ENCODE results near the gene RPL7L1.

The RPL7L1 gene

DNA sequence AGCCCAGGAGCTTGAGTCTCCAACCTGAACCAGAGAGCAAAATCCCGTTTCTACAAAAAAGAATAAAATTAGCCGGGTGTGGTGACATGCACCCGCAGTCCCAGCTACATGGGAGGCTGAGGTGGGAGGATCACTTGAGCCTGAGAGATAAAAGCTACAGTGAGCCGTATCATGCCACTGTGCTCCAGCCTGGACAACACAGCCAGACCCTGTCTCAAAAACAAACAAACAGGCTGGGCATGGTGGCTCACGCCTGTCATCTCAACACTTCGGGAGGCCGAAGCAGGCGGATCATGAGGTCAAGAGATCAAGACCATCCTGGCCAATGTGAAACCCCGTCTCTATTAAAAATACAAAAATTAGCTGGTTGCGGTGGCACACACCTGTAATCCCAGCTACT lies 25.1 kb downstream of the RPL7L1 start:
- TF ChIP-seq FOXP2 (optimal IDR thresholded peaks at IDR 0.05; ENCODE audit: borderline replicate concordance, extremely low read depth, extremely low read length, insufficient read depth) (no peak), SIN3A (IDR thresholded peaks at IDR 0.05; ENCODE audit: borderline replicate concordance, insufficient read depth, low read length) (no peak), REST (IDR thresholded peaks at IDR 0.05; ENCODE audit: insufficient read depth in 1 of 2, low read depth in 2 of 2, low read length in 2 of 2) (no peak), TAF1 (IDR thresholded peaks at IDR 0.05; ENCODE audit: borderline replicate concordance, insufficient read depth, low read length) (no peak), POLR2AphosphoS5 (IDR thresholded peaks at IDR 0.05; ENCODE audit: low read depth, low read length) (no peak)

DNA sequence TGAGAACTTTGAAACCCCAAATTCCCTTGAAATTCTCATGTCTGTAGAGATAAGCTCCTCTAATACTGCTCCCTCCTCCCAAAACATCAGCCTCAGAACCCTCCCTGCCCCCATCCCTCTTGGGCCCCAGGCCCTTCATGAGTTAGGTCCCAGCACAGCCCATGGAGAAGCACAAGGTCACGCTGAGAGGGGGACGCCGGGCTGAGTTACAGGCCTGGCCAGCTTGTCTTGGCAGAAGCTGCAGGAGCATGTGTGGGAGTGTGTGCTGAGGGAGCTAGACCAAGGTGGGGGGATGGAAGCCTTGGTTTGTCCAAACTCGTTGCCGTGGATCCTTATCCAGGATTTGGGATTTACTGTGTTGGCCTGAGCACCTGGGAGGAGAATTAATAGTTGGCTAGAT lies 27.9 kb downstream of the RPL7L1 start:
- no peak for TF ChIP-seq POLR2AphosphoS5 (IDR thresholded peaks at IDR 0.05; ENCODE audit: low read depth, low read length)
- TF ChIP-seq FOXP2 (optimal IDR thresholded peaks at IDR 0.05; ENCODE audit: borderline replicate concordance, extremely low read depth, extremely low read length, insufficient read depth): no peak
- no peak for TF ChIP-seq TAF1 (IDR thresholded peaks at IDR 0.05; ENCODE audit: borderline replicate concordance, insufficient read depth, low read length)
- no peak for TF ChIP-seq REST (IDR thresholded peaks at IDR 0.05; ENCODE audit: insufficient read depth in 1 of 2, low read depth in 2 of 2, low read length in 2 of 2)
- TF ChIP-seq SIN3A (IDR thresholded peaks at IDR 0.05; ENCODE audit: borderline replicate concordance, insufficient read depth, low read length): no peak

DNA sequence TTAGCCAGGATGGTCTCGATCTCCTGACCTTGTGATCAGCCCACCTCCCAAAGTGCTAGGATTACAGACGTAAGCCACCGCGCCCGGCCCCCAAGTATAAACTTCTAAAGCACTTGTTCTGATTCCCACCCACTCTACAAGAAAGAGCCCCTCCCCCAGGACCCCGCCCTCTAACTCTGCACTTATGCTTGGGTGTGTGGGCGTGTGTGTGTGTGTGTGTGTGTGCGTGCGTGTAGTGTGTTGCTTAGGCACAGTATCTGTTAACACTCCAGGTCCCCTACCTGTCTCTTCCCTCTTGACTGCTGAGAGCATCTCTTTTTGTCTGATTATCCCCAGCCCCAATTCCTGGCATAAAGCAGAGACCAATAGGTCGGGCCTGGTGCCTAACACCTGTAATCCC lies 30.4 kb downstream of the RPL7L1 start:
- TF ChIP-seq SIN3A (IDR thresholded peaks at IDR 0.05; ENCODE audit: borderline replicate concordance, insufficient read depth, low read length): no peak
- no peak for TF ChIP-seq REST (IDR thresholded peaks at IDR 0.05; ENCODE audit: insufficient read depth in 1 of 2, low read depth in 2 of 2, low read length in 2 of 2)
- TF ChIP-seq TAF1 (IDR thresholded peaks at IDR 0.05; ENCODE audit: borderline replicate concordance, insufficient read depth, low read length): no peak
- TF ChIP-seq FOXP2 (optimal IDR thresholded peaks at IDR 0.05; ENCODE audit: borderline replicate concordance, extremely low read depth, extremely low read length, insufficient read depth): no peak
- no peak for TF ChIP-seq POLR2AphosphoS5 (IDR thresholded peaks at IDR 0.05; ENCODE audit: low read depth, low read length)

DNA sequence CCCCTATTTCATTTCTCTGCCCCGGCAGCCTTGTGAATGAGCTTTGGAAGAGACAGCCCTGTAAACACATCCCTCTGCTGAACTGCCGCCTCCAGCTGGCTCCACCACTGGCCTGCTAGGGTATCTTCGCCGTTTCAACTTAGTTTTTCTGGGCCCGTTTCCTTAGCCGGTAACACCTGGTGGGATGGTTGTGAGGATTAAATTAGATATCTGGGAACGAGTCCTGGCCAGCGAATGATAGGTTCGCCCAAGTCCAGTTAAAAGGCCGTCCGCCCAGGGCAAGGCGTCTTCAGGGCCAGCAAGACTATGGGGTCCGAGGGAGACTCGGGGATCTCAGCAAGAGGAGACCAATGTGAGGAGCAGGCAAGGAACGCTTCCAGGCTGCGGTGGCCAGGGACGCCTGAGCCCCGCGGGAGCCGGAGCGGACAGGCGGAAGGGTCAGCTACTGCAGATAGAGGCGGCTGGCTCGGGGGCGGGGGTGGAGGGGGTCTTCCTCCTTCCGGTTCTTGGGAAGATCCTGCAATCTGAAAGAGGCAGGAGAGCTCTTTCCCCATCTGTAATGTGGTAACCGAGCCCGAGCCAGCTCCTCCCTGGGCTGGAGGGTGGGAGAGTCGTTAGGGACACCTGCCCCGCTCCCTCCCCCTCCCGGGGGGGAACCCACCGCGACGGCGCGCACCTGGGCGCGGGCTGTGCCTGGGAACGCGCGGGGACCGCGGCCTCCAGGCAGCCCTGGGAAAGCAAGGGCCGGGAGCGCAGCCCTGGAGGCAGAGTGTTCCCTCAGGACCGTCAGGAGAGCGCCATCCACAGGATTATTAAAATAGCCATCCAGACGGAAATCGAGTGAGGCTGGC lies 32.0 kb downstream of the RPL7L1 start:
- TF ChIP-seq SIN3A (IDR thresholded peaks at IDR 0.05; ENCODE audit: borderline replicate concordance, insufficient read depth, low read length) (no peak), TAF1 (IDR thresholded peaks at IDR 0.05; ENCODE audit: borderline replicate concordance, insufficient read depth, low read length) (no peak), POLR2AphosphoS5 (IDR thresholded peaks at IDR 0.05; ENCODE audit: low read depth, low read length) (no peak), FOXP2 (optimal IDR thresholded peaks at IDR 0.05; ENCODE audit: borderline replicate concordance, extremely low read depth, extremely low read length, insufficient read depth) (no peak), REST (IDR thresholded peaks at IDR 0.05; ENCODE audit: insufficient read depth in 1 of 2, low read depth in 2 of 2, low read length in 2 of 2) (no peak)

Data from PFSK-1 (cell line).